HG03175 (cell line): ENCODE data around the gene IQSEC1.

Source experiments
- ATAC-seq: cut with Tn5 transposase; IDR thresholded peaks from one replicate; pipeline ENCODE4 v1.9.1; 2021; ENCODE audit warnings: mild to moderate bottlenecking, moderate library complexity; ENCODE audit not compliant: unreplicated experiment

IQSEC1 gene

GRCh38 chr3:12957824-12958792, 115.1 kb downstream of the IQSEC1 start:
- ATAC-seq: no peak

- ATAC-seq: no peak
Measured at GRCh38 chr3:12957339-12957738, 115.9 kb downstream of the IQSEC1 start.

GRCh38 chr3:12956316-12956660, 116.9 kb downstream of the IQSEC1 start:
- no peak for ATAC-seq

GRCh38 chr3:12955651-12956315, 117.4 kb downstream of the IQSEC1 start:
- ATAC-seq: no peak

- peak; percentile 50 for ATAC-seq
Measured at GRCh38 chr3:12954891-12955650, 118.2 kb downstream of the IQSEC1 start.

- no peak for ATAC-seq
Measured at GRCh38 chr3:12954180-12954579, 119.0 kb downstream of the IQSEC1 start.

GRCh38 chr3:12953201-12953995, 119.8 kb downstream of the IQSEC1 start:
- no peak for ATAC-seq

- no peak for ATAC-seq
Measured at GRCh38 chr3:12952343-12953200, 120.7 kb downstream of the IQSEC1 start.

GRCh38 chr3:12948891-12949711, 124.1 kb downstream of the IQSEC1 start:
- ATAC-seq: peak; percentile 60

GRCh38 chr3:12948371-12948770, 124.9 kb downstream of the IQSEC1 start:
- no peak for ATAC-seq

- ATAC-seq: no peak
Measured at GRCh38 chr3:12947504-12948369, 125.5 kb downstream of the IQSEC1 start.

GRCh38 chr3:12946649-12947316, 126.4 kb downstream of the IQSEC1 start:
- no peak for ATAC-seq

GRCh38 chr3:12946251-12946648, 127.0 kb downstream of the IQSEC1 start:
- no peak for ATAC-seq

GRCh38 chr3:12944849-12945248, 128.4 kb downstream of the IQSEC1 start:
- ATAC-seq: no peak

GRCh38 chr3:12944413-12944812, 128.8 kb downstream of the IQSEC1 start:
- ATAC-seq: no peak

- ATAC-seq: no peak
Measured at GRCh38 chr3:12943124-12944021, 129.9 kb downstream of the IQSEC1 start.
